VCaP (cell line): ENCODE measurements around the gene PIGU.
A peak's percentile ranks its signal among the peaks of the same experiment; 100 is the strongest.

Experiments
- H3K27ac ChIP-seq: fragments of 450-650 bp; 2 replicates; pipeline ENCODE4 v1.5.1; 2017
- CTCF ChIP-seq: fragments of 450-650 bp; conservative IDR thresholded peaks from 2 replicates; pipeline ENCODE4 v1.5.1; 2017; ENCODE audit warnings: mild to moderate bottlenecking, moderate library complexity

Gene PIGU

GRCh38 chr20:34654207-34654744 lies 22.6 kb downstream of the PIGU start:
- H3K27ac ChIP-seq = peak overlapping the region; percentile 58
- no peak for TF ChIP-seq CTCF

- no peak overlapping the region for H3K27ac ChIP-seq
- no peak for TF ChIP-seq CTCF
These were observed 25.7 kb downstream of the PIGU start for GRCh38 chr20:34651200-34651599.

- TF ChIP-seq CTCF = no peak
- H3K27ac ChIP-seq = no peak overlapping the region
These were observed 29.2 kb downstream of the PIGU start for GRCh38 chr20:34647737-34648136.

- TF ChIP-seq CTCF = no peak
- H3K27ac ChIP-seq = no peak overlapping the region
These were observed 31.9 kb downstream of the PIGU start for GRCh38 chr20:34644951-34645350.

GRCh38 chr20:34644345-34644744 lies 32.5 kb downstream of the PIGU start:
- H3K27ac ChIP-seq = no peak overlapping the region
- TF ChIP-seq CTCF = no peak

GRCh38 chr20:34643928-34644327 lies 33.0 kb downstream of the PIGU start:
- no peak for TF ChIP-seq CTCF
- H3K27ac ChIP-seq = no peak overlapping the region

- no peak overlapping the region for H3K27ac ChIP-seq
- TF ChIP-seq CTCF = no peak
These were observed 34.9 kb downstream of the PIGU start for GRCh38 chr20:34642009-34642408.
